Tibial artery (tissue), 4 donors: ENCODE data around the gene CRYBA4.

Experiments used
- DNase-seq, 2 donors: peaks; one replicate each; pipeline ENCODE4 v3.0.0-alpha.2; 2019
- H3K27ac ChIP-seq, 2 donors: fragments of 200-600 bp; sonication (generic) in 1 of 2; 1 replicate in 1 of 2; 2 replicates in 1 of 2; pipeline ENCODE4 v1.5.1; 2018 to 2019; ENCODE audit warnings: mild to moderate bottlenecking in 1 of 2
- H3K27me3 ChIP-seq, 2 donors: fragments of 200-600 bp; sonication (generic) in 1 of 2; one replicate each; pipeline versions ENCODE4 v1.5.1 to v1.6.0; 2016 to 2019
- H3K36me3 ChIP-seq, 3 donors: fragments of 200-600 bp; sonication (generic) in 2 of 3; one replicate each; pipeline ENCODE4 v1.5.1; 2016 to 2019; ENCODE audit warnings: mild to moderate bottlenecking in 2 of 3
- H3K4me1 ChIP-seq, 4 donors: fragments of 200-600 bp; sonication (generic) in 2 of 4; 1 replicate in 3 of 4; 2 replicates in 1 of 4; pipeline ENCODE4 v1.5.1; 2016 to 2019
- H3K4me3 ChIP-seq, 2 donors: fragments of 200-600 bp; sonication (generic) in 1 of 2; 1 replicate in 1 of 2; 2 replicates in 1 of 2; pipeline ENCODE4 v1.5.1; 2018 to 2019; ENCODE audit warnings: mild to moderate bottlenecking in 2 of 2
- H3K9me3 ChIP-seq, 3 donors: fragments of 200-600 bp; sonication (generic) in 1 of 3; one replicate each; pipeline ENCODE4 v1.5.1; 2016 to 2019
- intact Hi-C: fragments of 100-400 bp; cut with DNase I; formaldehyde crosslinking; loops from one replicate; pipeline ENCODE4 v1.15.0; 2023; ENCODE audit warnings: low total_unique reads
- TF ChIP-seq, protein P1 (sequence below), 2 experiments: fragments of 200-600 bp in 1 of 2; fragments of 450-650 bp in 1 of 2; IDR thresholded peaks; one replicate each; pipeline ENCODE4 v1.5.1; 2017 to 2019; ENCODE audit warnings: antibody characterized with exemption in 2 of 2, mild to moderate bottlenecking in 1 of 2, moderate library complexity in 1 of 2

CRYBA4 gene

DNA sequence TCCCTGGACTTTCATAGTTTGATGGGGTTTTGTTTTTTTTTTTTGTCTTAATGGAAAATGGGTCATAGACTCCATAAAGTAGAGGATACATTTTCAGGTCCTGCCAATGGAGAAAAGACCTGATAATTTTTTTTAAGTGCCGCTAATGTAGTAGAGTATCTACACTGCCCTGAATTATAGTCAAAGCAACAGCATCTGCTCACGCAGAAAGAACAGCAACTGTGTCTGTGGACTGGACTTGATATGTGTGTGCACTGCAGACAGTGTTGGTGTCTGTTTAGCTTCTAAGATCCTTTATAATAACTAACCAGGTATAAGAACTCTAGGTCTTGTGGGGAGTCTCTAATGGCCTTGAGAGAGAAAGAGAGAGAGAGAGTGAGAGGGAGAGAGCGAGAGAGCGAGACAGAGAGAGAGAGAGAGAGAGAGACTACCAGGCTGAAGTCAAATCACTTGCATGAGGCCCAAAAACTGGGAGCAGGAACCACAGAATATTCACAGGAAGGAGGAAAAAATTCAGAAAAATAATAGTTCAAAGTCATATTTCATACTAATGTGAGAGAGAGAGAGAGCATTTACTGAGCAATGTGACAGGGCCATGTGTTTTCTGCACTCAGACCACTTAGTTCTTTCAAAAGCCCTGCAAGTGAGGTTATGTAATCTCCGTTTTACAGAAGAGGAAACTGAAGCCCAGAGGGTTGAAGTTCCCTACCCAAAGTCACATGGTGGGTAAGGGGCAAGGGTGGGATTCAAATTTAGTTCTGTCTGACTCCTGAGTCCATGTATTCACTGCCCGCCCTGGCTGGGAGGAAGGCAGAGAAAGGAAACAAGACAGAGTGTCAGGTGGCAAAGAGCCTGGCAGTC, 27.0 kb downstream of the CRYBA4 start:
- Histone ChIP-seq H3K4me3 (no peak overlapping the region), H3K36me3 (no peaks in the 10 kb centered on the region), H3K27me3 (peaks cover 0 to 57% of the 10 kb centered on the region in 2 donors), H3K27ac (no peak overlapping the region), H3K4me1 (peaks cover 0 to 8% (median 3%) of the 10 kb centered on the region in 4 donors), H3K9me3 (no peaks in the 10 kb centered on the region)
- no peak for DNase-seq
- TF ChIP-seq, protein P1, sequence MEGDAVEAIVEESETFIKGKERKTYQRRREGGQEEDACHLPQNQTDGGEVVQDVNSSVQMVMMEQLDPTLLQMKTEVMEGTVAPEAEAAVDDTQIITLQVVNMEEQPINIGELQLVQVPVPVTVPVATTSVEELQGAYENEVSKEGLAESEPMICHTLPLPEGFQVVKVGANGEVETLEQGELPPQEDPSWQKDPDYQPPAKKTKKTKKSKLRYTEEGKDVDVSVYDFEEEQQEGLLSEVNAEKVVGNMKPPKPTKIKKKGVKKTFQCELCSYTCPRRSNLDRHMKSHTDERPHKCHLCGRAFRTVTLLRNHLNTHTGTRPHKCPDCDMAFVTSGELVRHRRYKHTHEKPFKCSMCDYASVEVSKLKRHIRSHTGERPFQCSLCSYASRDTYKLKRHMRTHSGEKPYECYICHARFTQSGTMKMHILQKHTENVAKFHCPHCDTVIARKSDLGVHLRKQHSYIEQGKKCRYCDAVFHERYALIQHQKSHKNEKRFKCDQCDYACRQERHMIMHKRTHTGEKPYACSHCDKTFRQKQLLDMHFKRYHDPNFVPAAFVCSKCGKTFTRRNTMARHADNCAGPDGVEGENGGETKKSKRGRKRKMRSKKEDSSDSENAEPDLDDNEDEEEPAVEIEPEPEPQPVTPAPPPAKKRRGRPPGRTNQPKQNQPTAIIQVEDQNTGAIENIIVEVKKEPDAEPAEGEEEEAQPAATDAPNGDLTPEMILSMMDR (IDR thresholded peaks at IDR 0.05): no peak
- intact Hi-C loops: no loop called here

DNA sequence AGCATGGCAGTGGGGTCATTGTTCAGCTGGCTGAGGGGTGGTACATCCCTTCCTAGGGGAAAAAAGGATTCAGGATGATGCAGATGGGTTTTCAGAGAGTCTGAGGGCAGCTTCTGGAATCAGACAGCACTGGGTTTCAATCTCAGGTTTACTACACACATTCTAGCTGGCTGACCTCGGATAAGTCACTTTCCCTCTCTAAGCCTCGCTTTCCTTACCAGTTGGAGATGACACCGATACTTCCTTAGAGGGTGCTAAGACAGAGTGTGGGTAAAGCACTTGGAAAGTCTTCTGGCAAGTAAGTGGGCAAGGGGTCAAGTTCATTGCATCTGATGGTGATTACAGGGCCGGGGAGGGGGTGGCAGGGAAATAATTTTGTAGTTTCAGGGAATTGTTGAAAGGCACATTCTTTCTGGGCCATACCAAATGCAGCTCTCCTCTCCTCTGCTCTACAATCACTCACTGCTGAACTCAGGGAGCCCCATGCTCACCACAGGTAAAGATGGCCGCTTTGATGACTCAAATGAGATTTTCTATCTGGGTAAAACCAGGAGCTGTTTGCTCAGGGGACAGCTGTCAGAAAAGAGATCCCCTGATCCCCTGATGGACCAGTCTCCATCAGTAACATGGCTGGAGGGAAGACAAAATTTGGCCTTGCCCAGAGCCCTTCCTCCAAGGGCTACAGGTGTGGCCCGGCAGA, 29.1 kb downstream of the CRYBA4 start:
- Histone ChIP-seq H3K27ac (no peak overlapping the region), H3K36me3 (no peaks in the 10 kb centered on the region), H3K9me3 (no peaks in the 10 kb centered on the region), H3K27me3 (peaks cover 0 to 63% of the 10 kb centered on the region in 2 donors), H3K4me3 (no peak overlapping the region), H3K4me1 (no peaks in the 10 kb centered on the region)
- TF ChIP-seq, protein P1 (IDR thresholded peaks at IDR 0.05): no peak
- intact Hi-C loops: no loop called here
- no peak for DNase-seq

DNA sequence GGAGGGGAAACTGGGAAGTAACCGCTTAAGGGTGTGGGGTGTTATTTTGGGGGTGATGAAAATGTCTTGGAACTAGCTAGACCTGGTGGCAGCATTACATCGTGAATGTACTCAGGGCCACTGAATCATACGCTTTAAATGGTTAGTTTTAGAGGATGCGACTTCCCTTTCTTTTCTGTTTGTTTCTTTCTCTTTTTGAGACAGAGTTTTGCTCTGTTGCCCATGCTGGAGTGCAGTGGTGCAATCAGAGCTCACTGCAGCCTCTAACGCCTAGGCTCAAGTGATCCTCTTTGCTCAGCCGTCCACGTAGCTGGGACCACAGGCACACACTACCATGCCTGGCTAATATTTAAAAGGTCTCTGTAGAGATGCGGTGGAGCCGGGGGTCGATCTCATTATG, 30.1 kb downstream of the CRYBA4 start:
- Histone ChIP-seq H3K4me1 (peaks cover 0 to under 1% (median 0%) of the 10 kb centered on the region in 4 donors), H3K9me3 (no peaks in the 10 kb centered on the region), H3K36me3 (no peaks in the 10 kb centered on the region), H3K27ac (no peak overlapping the region), H3K27me3 (peaks cover 0 to 65% of the 10 kb centered on the region in 2 donors), H3K4me3 (no peak overlapping the region)
- intact Hi-C loops: no loop called here
- TF ChIP-seq, protein P1 (IDR thresholded peaks at IDR 0.05): no peak
- DNase-seq: no peak

DNA sequence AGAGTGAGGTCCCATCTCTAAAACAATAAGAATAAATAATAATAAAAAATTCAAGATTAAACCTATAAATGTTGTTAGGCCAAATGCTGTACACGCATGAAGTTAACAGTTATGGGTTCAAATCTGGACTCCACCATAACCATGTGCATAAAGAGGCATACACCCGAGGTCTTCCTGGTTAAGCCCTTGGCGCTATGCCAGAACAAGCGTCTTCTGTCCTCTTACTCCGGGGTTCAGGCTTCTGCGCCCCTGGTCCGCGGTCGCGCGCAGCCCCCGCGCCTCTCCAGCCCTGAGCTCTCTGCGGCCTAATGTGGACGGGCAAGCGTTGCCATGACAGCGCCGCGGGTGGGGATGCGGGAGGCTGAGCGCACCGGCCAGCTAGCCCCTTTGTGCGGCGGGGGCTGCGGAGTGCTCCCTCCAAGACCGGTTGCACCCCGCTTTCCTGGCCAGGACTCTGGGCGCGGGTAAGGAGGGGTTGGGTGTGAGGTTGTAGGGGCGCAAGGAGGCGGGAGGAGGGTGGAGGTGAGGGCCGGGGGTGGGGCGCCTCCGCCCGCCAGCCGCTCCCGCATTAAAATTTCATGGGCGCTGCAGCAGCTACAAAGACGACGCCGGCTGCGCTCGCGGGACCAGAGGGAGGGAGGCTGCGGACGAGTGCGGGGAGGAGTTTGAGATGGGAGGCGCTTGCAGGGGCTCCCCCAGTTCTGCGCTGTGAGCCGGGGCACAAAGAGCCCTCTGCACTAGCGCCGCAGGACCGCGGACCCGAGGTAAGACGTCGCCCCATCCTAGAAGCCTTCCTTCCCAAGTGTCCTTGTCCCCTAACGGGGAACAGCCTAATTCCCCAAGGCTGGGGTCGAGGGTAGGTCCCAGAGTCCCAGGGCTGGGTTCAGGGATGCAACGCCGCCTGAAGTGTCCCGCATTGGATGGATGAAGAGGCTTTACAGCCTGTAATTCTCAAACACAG, 35.4 kb downstream of the CRYBA4 start, which contains the start of gene MIAT:
Gene MIAT (plus strand): TSS at position 698 of the 961 bp plus-strand sequence.
- no peak within 1 kb of the TSS for H3K27ac ChIP-seq
- no peak for DNase-seq
- H3K36me3 ChIP-seq: no peaks in the 10 kb centered on the region
- TF ChIP-seq, protein P1 (IDR thresholded peaks at IDR 0.05): no peak
- peaks cover 0 to 79% of the 10 kb centered on the region in 2 donors for H3K27me3 ChIP-seq
- intact Hi-C loops: no loop called here
- H3K9me3 ChIP-seq: no peaks in the 10 kb centered on the region
- H3K4me3 ChIP-seq: peak within 1 kb of the TSS in 1 of 2 donors; percentile 32
- H3K4me1 ChIP-seq: peaks cover 0 to 23% (median 21%) of the 10 kb centered on the region in 4 donors

DNA sequence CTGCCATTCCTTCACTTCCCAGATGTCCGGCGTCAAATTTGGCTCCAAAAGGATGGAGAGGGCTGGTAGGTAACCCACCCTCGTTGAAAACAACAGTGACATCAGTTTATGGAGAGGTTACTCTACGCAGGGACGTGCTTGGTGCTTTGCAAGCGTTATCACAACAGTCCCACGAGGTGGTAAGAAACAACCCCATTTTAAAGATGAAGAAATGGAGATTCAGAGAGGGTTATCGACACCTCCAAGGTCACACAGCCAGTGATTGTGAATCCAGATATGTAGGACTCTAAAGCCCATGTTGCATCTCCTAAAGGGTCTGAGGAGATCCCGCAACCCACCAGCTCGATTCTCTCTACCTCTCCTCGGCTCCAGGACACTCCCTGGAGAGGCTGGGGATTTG, 36.4 kb downstream of the CRYBA4 start:
- TF ChIP-seq, protein P1 (IDR thresholded peaks at IDR 0.05): no peak
- no peaks in the 10 kb centered on the region for H3K9me3 ChIP-seq
- H3K27me3 ChIP-seq: peaks cover 0 to 82% of the 10 kb centered on the region in 2 donors
- no peak overlapping the region for H3K27ac ChIP-seq
- no peaks in the 10 kb centered on the region for H3K36me3 ChIP-seq
- intact Hi-C loops: no loop called here
- H3K4me1 ChIP-seq: peaks cover 0 to 23% (median 21%) of the 10 kb centered on the region in 4 donors
- peak overlapping the region in 1 of 2 donors; percentile 32 for H3K4me3 ChIP-seq
- no peak for DNase-seq
